ENCODE results near the gene SLC26A11. TPM values are rescaled to one million over a fixed set of nuclear protein-coding genes. Genes with fewer than 3 reads are reported as not detected.

Gene SLC26A11
- total RNA-seq, 1 donor from 2014 or later = 51.6 TPM

DNA sequence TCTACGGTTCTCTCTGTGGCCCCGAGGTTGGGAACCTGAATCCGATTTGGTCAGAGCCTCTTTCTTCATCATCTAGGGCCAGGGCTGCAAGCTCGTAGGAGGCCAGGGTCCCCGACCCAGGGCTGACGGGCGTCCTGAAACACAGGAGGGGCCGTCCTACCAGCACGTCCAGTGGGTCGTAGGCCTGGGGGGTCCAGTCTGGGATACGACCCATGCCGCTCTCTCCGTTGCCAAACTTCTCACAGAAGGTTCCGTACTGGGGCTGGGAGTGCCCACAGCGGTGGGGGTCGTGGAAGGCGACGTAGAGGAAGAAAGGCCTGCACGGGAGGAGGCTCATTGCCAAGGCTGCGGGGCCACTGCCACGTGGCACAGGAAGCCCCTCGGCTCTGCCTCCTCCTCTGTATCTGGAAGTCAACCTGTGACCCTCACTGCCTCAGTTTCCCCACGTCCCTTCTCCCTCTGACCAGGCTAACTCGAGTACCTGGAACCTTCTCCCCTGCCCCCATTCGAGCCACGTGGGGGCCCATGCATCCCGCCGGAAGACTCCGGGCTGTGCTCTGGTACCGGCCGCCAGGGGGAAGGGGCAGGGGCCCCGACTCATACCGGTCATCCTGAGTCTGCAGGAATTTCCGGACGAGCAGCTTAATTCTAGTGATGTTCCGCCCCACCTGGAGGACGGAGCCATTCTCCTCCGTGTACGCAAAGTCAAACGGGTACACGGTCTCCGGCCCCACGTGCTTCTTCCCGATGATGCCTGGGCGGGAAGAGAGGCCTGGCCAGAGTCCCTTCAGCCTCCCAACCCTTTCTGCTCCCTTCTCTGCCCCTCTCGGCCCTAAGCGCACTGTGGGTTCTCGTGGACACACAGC is 6.0 kb upstream of the SLC26A11 start:
- Histone ChIP-seq H3K9me3 (no peaks in the 10 kb centered on the region), H3K27ac (no peak overlapping the region), H3K27me3 (no peaks in the 10 kb centered on the region), H3K36me3 (peaks cover 58% of the 10 kb centered on the region), H3K4me1 (peaks cover 12% of the 10 kb centered on the region), H3K4me3 (no peak overlapping the region)
- DNase-seq (no peak), ATAC-seq (no peak)
- TF ChIP-seq CTCF (IDR thresholded peaks at IDR 0.05) = no peak
- intact Hi-C loops (cut with DNase I) = no loop called here

DNA sequence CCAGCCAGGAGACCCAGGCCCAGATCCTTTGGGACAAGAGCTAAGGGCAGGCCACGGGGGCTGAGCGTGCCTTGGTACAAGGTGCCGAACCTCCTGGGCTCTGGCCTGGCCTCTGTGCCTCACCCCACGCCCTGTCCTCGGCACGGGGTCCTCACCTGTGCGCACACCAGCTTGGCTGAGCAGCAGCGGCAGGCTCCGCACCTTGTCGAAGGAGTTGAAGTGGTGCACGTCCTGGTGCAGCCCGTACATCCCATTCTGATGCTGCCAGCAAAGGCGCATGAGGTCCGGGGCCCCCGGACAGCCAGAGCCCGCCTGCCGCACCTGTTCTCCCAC is 5.4 kb upstream of the SLC26A11 start:
- Histone ChIP-seq H3K27ac (no peak overlapping the region), H3K4me3 (no peak overlapping the region), H3K36me3 (peaks cover 53% of the 10 kb centered on the region), H3K4me1 (peaks cover 13% of the 10 kb centered on the region), H3K9me3 (no peaks in the 10 kb centered on the region), H3K27me3 (no peaks in the 10 kb centered on the region)
- no peak for TF ChIP-seq CTCF (IDR thresholded peaks at IDR 0.05)
- intact Hi-C loops (cut with DNase I) = no loop called here
- DNase-seq = no peak
- ATAC-seq = no peak

DNA sequence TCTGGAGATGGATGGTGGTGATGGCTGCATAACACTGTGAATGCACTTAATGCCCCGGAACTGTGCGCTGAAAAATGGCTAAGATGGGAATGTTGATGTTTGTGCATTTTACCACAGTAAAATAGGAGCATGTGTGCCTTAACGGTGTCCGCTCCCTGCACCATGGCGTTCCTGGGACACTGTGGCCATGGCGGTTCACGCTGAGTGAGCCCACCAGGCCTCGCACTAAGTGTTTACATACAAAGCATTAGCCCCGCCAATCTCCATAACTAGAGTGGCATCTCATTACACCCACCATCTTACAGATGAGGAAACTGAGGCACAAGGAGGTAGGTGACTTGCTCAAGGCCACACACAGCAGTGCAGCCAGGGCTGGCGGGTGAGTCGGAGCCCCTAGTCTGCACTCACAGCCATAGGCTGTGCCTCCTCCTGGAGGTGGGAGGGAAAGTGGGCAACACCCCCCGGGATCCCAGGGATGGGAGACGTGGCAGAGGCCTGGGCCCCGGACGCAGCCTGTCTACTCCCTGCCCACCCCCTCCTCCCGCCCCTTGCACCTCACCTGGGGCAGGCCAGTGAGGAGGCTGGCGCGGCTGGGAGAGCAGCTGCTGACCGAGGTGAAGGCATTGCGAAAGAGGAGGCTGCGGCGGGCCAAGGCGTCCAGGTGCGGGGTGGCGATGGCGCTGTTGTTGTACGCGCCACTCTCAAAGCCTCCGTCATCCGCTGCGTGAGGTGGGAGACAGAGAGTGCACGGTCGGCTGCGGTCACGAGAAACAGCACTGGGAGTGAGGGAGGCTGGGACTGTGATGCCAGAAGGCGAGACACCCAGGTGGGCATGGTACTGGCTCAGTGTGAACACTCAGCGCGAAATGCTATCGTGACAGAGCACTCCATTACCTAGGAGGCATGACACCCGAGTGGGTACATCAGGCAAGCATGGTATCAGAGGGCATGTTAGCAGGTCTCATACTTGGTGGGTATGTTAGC is 3.5 kb upstream of the SLC26A11 start:
- Histone ChIP-seq H3K27ac (no peak overlapping the region), H3K36me3 (peaks cover 34% of the 10 kb centered on the region), H3K9me3 (no peaks in the 10 kb centered on the region), H3K27me3 (no peaks in the 10 kb centered on the region), H3K4me3 (no peak overlapping the region), H3K4me1 (peaks cover 18% of the 10 kb centered on the region)
- no peak for ATAC-seq
- intact Hi-C loops (cut with DNase I) = no loop called here
- TF ChIP-seq CTCF (IDR thresholded peaks at IDR 0.05) = no peak
- no peak for DNase-seq

DNA sequence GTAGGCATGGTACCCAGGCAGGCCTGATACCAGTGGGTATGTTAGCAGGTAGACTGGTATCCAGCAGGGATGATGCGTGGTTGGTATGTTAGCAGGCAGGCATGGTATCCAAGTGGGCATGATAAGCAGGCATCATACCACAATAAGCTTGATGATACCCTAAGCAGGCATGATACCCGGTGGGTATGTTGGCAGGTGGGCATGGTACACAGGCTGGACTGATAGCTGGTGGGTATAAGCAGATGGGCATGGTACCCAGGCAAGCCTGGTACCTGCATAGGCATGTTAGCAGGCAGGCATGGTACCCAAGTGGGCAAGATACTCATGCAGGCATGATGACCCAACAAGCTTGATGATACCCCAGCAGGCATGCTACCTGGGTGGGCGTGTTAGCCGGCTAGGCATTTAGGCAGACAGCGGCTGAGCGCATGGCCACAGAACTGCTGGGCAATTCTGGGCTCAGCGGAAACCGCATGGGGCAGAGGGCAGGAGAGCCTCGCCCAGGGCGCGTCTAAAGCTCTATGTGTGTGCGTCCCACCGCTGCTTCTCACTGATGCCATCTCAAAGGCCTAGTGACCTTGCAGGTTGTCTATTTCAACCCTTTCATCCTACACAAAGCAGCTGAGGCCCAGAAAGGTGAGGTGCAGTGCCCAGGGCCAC is 2.4 kb upstream of the SLC26A11 start:
- H3K27ac ChIP-seq = no peak overlapping the region
- DNase-seq (no peak), ATAC-seq (no peak)
- peaks cover 29% of the 10 kb centered on the region for H3K36me3 ChIP-seq
- H3K9me3 ChIP-seq = no peaks in the 10 kb centered on the region
- no peak overlapping the region for H3K4me3 ChIP-seq
- TF ChIP-seq CTCF (IDR thresholded peaks at IDR 0.05) = no peak
- no peaks in the 10 kb centered on the region for H3K27me3 ChIP-seq
- intact Hi-C loops (cut with DNase I) = no loop called here
- peaks cover 18% of the 10 kb centered on the region for H3K4me1 ChIP-seq

DNA sequence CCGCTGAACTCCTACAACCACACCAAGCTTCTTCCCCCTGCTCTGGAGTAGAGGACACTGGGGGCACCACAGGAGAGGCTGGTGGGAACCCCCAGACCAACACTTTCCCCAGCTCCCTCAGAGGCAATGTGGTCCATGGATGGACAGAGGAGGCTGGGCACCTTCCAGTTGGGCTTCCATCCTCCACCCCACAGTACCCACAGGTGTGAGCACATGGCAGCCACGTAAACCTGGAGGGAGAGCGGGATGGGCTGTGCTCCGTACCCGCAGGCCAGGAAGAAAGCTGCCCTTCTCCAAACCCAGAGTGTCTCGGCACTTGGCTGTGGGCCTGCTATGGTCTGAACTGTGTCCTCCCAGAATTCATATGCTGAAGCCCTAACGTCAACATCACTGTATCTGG is 1.8 kb upstream of the SLC26A11 start:
- ATAC-seq = no peak
- H3K27me3 ChIP-seq = no peaks in the 10 kb centered on the region
- H3K36me3 ChIP-seq = peaks cover 26% of the 10 kb centered on the region
- no peaks in the 10 kb centered on the region for H3K9me3 ChIP-seq
- DNase-seq = no peak
- no peak for TF ChIP-seq CTCF (IDR thresholded peaks at IDR 0.05)
- peaks cover 18% of the 10 kb centered on the region for H3K4me1 ChIP-seq
- no peak overlapping the region for H3K4me3 ChIP-seq
- no peak overlapping the region for H3K27ac ChIP-seq
- intact Hi-C loops (cut with DNase I) = no loop called here
